MM.1S (cell line): Measurements from ENCODE around the gene ALPL.

Experiments used
- CTCF ChIP-seq: fragments of 300-600 bp; sonication (generic); IDR thresholded peaks from 2 replicates; pipeline ENCODE4 v1.5.1; 2016; ENCODE audit warnings: antibody characterized with exemption, low read length, mixed read lengths
- EZH2phosphoT487 ChIP-seq: fragments of 300-600 bp; sonication (generic); IDR thresholded peaks from 2 replicates; pipeline ENCODE4 v1.6.1; 2018; ENCODE audit warnings: antibody characterized with exemption, low read length

GRCh38 chr1:21598417-21598816 lies 89.2 kb downstream of the ALPL start:
- TF ChIP-seq CTCF (no peak), EZH2phosphoT487 (no peak)
